K562 (cell line): ENCODE data around the gene CDH12. TPM values are rescaled to one million over a fixed set of nuclear protein-coding genes. Genes with fewer than 3 reads are reported as not detected.

Experiments
- ATAC-seq: fragments of 200-7000 bp; cut with Tn5 transposase; 3 replicates; pipeline ENCODE4 v1.9.1; 2020; ENCODE audit warnings: moderate library complexity
- BruUV-seq: library from RNA; stranded (reverse); fragments of 400-500 nt; replicated peaks from 2 replicates; lab custom pipeline; 2021; lab: Mats Ljungman, UMichigan
- CTCF ChIA-PET: fragments of 300-600 bp; formaldehyde crosslinking; extraction: SDS; loops from one replicate; lab custom pipeline; 2021; ENCODE audit warnings: low intra/inter-chr PET ratio; lab: Yijun Ruan, JAX
- POLR2A ChIA-PET: fragments of 300-600, 350-650 bp; sonication (Branson Sonifier 250); formaldehyde crosslinking; extraction: SDS; loops from one replicate; lab custom pipeline; 2021; ENCODE audit warnings: antibody characterized with exemption, inconsistent platforms; lab: Yijun Ruan, JAX
- DNase-seq, 4 experiments: peaks; one replicate each; pipeline versions ENCODE4 v3.0.0 to v3.0.0-alpha.2; 2011 to 2018; ENCODE audit warnings: low spot score in 3 of 4, mixed read lengths in 3 of 4; ENCODE audit errors: extremely low read depth in 1 of 4
- FAIRE-seq: peaks from 2 replicates; lab custom pipeline; 2011; peaks lifted over from hg19 to GRCh38; lab: Jason Lieb, UNC
- H2AFZ ChIP-seq: 2 replicates; pipeline ENCODE4 v1.6.0; 2011; ENCODE audit warnings: low read depth, low read length, control low read depth, inconsistent platforms
- H3K27ac ChIP-seq: fragments of 200-600 bp; 3 replicates; pipeline ENCODE4 v1.8.0; 2011; ENCODE audit warnings: low read depth, mild to moderate bottlenecking, control low read depth, inconsistent platforms, low read length, moderate library complexity, mixed read lengths; ENCODE audit errors: extremely low read depth
- H3K27me3 ChIP-seq, 2 experiments: fragments of 300-600 bp in 1 of 2; 2 replicates in 1 of 2; 3 replicates in 1 of 2; pipeline versions ENCODE4 v1.6.0 to v1.8.0; 2011; ENCODE audit warnings: inconsistent platforms in 2 of 2, low read length in 2 of 2, mild to moderate bottlenecking in 1 of 2, mixed read lengths in 1 of 2, moderate library complexity in 1 of 2; ENCODE audit not compliant: control insufficient read depth in 2 of 2, insufficient read depth in 2 of 2
- H3K36me3 ChIP-seq: fragments of 300-600 bp; 3 replicates; pipeline ENCODE4 v1.8.0; 2011; ENCODE audit warnings: mild to moderate bottlenecking, low read length, inconsistent platforms; ENCODE audit not compliant: control insufficient read depth, insufficient read depth
- H3K4me1 ChIP-seq, 2 experiments: fragments of 200-600 bp in 1 of 2; replicated peaks in 1 of 2; 2 replicates in 1 of 2; 3 replicates in 1 of 2; pipeline versions ENCODE4 v1.5.1 to v1.8.0; 2011; ENCODE audit warnings: inconsistent platforms in 2 of 2, low read length in 2 of 2, mild to moderate bottlenecking in 1 of 2, mixed read lengths in 1 of 2, moderate library complexity in 1 of 2; ENCODE audit not compliant: control insufficient read depth in 2 of 2, insufficient read depth in 2 of 2
- H3K4me2 ChIP-seq: 2 replicates; pipeline ENCODE4 v1.6.1; 2011; ENCODE audit warnings: low read length, control low read depth, inconsistent platforms, mixed read lengths; ENCODE audit not compliant: insufficient read depth
- H3K4me3 ChIP-seq: fragments of 200-600 bp; sonication (generic), shearing (Covaris generic); 2 replicates; pipeline ENCODE4 v1.5.1; 2016; ENCODE audit warnings: control low read depth, inconsistent platforms
- H3K79me2 ChIP-seq: fragments of 200-600 bp; 3 replicates; pipeline ENCODE4 v1.8.0; 2011; ENCODE audit warnings: low read length, inconsistent platforms; ENCODE audit not compliant: control insufficient read depth, insufficient read depth
- H3K9ac ChIP-seq, 2 experiments: 2 replicates each; pipeline versions ENCODE4 v1.6.0 to v1.6.1; 2011; ENCODE audit warnings: low read depth in 2 of 2, low read length in 2 of 2, control low read depth in 1 of 2, inconsistent platforms in 1 of 2, mild to moderate bottlenecking in 1 of 2, mixed read lengths in 1 of 2; ENCODE audit not compliant: insufficient read depth in 1 of 2
- H3K9me1 ChIP-seq: one replicate; pipeline ENCODE4 v1.6.0; 2011; ENCODE audit warnings: inconsistent platforms, mild to moderate bottlenecking, low read length, moderate library complexity; ENCODE audit not compliant: control insufficient read depth, insufficient read depth
- H3K9me3 ChIP-seq: replicated peaks from 2 replicates; pipeline ENCODE4 v1.5.1; 2011; ENCODE audit warnings: low read depth, low read length, inconsistent platforms; ENCODE audit not compliant: control insufficient read depth, insufficient read depth
- H4K20me1 ChIP-seq: replicated peaks from 2 replicates; pipeline ENCODE4 v1.6.1; 2011; ENCODE audit warnings: low read length, inconsistent platforms, mixed read lengths; ENCODE audit not compliant: control insufficient read depth, insufficient read depth
- NCOA2 ChIP-seq, 2 experiments: fragments of 450-650 bp; IDR thresholded peaks; 2 replicates each; pipeline ENCODE4 v1.6.1; 2018; ENCODE audit warnings: mild to moderate bottlenecking in 2 of 2, moderate library complexity in 1 of 2; ENCODE audit not compliant: partially characterized antibody in 2 of 2
- SMARCE1 ChIP-seq: fragments of 450-650 bp; IDR thresholded peaks from 2 replicates; pipeline ENCODE4 v1.7.1; 2016; ENCODE audit warnings: mild to moderate bottlenecking
- TOE1 ChIP-seq, 2 experiments: fragments of 450-650 bp in 1 of 2; sonication (generic) in 1 of 2; formaldehyde crosslinking in 1 of 2; IDR thresholded peaks; 2 replicates each; pipeline versions ENCODE4 v1.7.1 to v1.8.0; 2016 to 2022; ENCODE audit warnings: borderline replicate concordance in 2 of 2, mild to moderate bottlenecking in 2 of 2, antibody characterized with exemption in 1 of 2, inconsistent platforms in 1 of 2, low read depth in 1 of 2, missing genetic modification reagents in 1 of 2, moderate library complexity in 1 of 2
- ZNF717 ChIP-seq: fragments of 250-450 bp; sonication (Bioruptor Pico); IDR thresholded peaks from 2 replicates; pipeline ENCODE4 v1.5.0; 2021
- WGBS: fragments of 100-300 bp; shearing (Covaris generic); methylation state at CpG from one replicate; pipeline ENCODE4 v1.1.6; 2016; ENCODE audit warnings: low coverage, mixed read lengths; ENCODE audit not compliant: insufficient coverage; ENCODE audit errors: missing lambda C conversion rate; 5-methylcytosine and 5-hydroxymethylcytosine counted together
- in situ Hi-C: fragments of 300-500 bp; cut with MboI; formaldehyde crosslinking; loops from 4 replicates; pipeline ENCODE4 v1.15.0; 2018; ENCODE audit warnings: inconsistent platforms, mixed read lengths
- intact Hi-C: fragments of 100-400 bp; cut with micrococcal nuclease; formaldehyde crosslinking; loops from 2 replicates; pipeline ENCODE4 v1.14.2; 2022
- polyA plus RNA-seq, 8 experiments: library from polyadenylated mRNA; depleted of rRNA in 4 of 8; stranded (reverse) in 5 of 8; unstranded in 3 of 8; fragments of >200 nt; fragmentation: Nextera tagmentation in 2 of 8; fragmentation: Illumina TruSeq in 1 of 8; extraction: Ambion mirVana in 2 of 8; extraction: Trizol in 1 of 8; gene quantifications; 2 replicates each; pipeline versions ENCODE4 v1.2.1 to v1.2.3, GENCODE V29; 2011 to 2014; ENCODE audit warnings: inconsistent platforms in 1 of 8, missing spikeins in 1 of 8
- total RNA-seq, 7 experiments: library from RNA; depleted of rRNA in 6 of 7; stranded (reverse); fragments of >200 nt in 6 of 7; fragmentation: Illumina TruSeq in 2 of 7; extraction: Trizol in 2 of 7; gene quantifications; 2 replicates each; pipeline versions ENCODE4 v1.2.1 to v1.2.3, GENCODE V29; 2011 to 2021; ENCODE audit warnings: low replicate concordance in 1 of 7
- TF ChIP-seq, protein P1 (sequence below), 2 experiments: fragments of 450-650 bp in 1 of 2; IDR thresholded peaks; 2 replicates each; pipeline ENCODE4 v1.6.1; 2011 to 2017; ENCODE audit warnings: low read depth in 2 of 2, antibody characterized with exemption in 1 of 2, borderline replicate concordance in 1 of 2, low read length in 1 of 2, mild to moderate bottlenecking in 1 of 2, mixed read lengths in 1 of 2; ENCODE audit not compliant: control insufficient read depth in 1 of 2

Gene CDH12
- total and polyA plus RNA-seq, 9 of the 15 experiments (the other 6 are each of a cell fraction or from before 2014, with no cell fraction given) = 0.03 to 1.7 (median 0.37) TPM

DNA sequence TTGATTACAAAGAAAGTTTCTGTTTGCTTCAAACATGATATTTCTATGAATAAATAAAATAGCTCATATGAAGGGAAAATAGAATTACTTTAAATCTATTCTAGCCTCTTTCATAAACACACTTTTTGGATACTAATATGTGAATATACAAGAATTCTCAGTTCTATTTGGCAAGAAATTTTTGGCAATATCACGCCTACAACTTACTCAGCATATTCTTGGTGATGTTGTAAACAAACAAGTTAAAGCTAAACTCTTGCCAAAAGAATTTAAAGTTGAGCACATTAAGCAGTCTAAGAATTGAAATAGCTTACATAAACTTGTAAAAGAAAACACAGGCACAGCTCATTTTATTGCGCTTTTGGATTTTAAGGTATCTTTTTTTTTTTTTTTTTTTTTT is 209.8 kb downstream of the CDH12 start:
- Histone ChIP-seq H3K27ac (no peak overlapping the region), H3K9ac (no peak overlapping the region), H3K9me3 (no peaks in the 10 kb centered on the region), H3K4me3 (no peak overlapping the region), H3K4me1 (no peaks in the 10 kb centered on the region), H3K9me1 (no peaks in the 10 kb centered on the region), H4K20me1 (no peaks in the 10 kb centered on the region), H3K79me2 (no peaks in the 10 kb centered on the region), H3K27me3 (no peaks in the 10 kb centered on the region), H3K4me2 (no peak overlapping the region), H3K36me3 (no peaks in the 10 kb centered on the region), H2AFZ (no peak overlapping the region)
- in situ Hi-C loops (no loop called here), intact Hi-C loops (no loop called here)
- 0% methylated on average over 1 of the region's 2 CpGs for WGBS
- BruUV-seq = no TSS peak
- no peak for FAIRE-seq
- TF ChIP-seq SMARCE1 = no peak
- no peak for TF ChIP-seq ZNF717 (CRISPR knock-in tag)
- no peak for TF ChIP-seq TOE1 (IDR thresholded peaks at IDR 0.05; ENCODE audit: borderline replicate concordance)
- TF ChIP-seq TOE1 (CRISPR knock-in tag; IDR thresholded peaks at IDR 0.05; ENCODE audit: borderline replicate concordance, low read depth) = no peak
- TF ChIP-seq, protein P1, sequence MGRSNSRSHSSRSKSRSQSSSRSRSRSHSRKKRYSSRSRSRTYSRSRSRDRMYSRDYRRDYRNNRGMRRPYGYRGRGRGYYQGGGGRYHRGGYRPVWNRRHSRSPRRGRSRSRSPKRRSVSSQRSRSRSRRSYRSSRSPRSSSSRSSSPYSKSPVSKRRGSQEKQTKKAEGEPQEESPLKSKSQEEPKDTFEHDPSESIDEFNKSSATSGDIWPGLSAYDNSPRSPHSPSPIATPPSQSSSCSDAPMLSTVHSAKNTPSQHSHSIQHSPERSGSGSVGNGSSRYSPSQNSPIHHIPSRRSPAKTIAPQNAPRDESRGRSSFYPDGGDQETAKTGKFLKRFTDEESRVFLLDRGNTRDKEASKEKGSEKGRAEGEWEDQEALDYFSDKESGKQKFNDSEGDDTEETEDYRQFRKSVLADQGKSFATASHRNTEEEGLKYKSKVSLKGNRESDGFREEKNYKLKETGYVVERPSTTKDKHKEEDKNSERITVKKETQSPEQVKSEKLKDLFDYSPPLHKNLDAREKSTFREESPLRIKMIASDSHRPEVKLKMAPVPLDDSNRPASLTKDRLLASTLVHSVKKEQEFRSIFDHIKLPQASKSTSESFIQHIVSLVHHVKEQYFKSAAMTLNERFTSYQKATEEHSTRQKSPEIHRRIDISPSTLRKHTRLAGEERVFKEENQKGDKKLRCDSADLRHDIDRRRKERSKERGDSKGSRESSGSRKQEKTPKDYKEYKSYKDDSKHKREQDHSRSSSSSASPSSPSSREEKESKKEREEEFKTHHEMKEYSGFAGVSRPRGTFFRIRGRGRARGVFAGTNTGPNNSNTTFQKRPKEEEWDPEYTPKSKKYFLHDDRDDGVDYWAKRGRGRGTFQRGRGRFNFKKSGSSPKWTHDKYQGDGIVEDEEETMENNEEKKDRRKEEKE (IDR thresholded peaks at IDR 0.05; ENCODE audit: borderline replicate concordance in 1 of 2, control insufficient read depth in 1 of 2, low read depth in 2 of 2, low read length in 1 of 2) = no peak
- TF ChIP-seq NCOA2 (IDR thresholded peaks at IDR 0.05; ENCODE audit: partially characterized antibody in 2 of 2) = no peak
- CTCF ChIA-PET = no interaction called here
- no peak for DNase-seq
- POLR2A ChIA-PET = no interaction called here
- ATAC-seq = no peak
